Mesendoderm (in vitro differentiated cells): ENCODE data around the gene GTF2H2.
"Not testable (repeated sequence)": the region's sequence is repeated elsewhere in the genome, so short reads cannot be mapped to it uniquely, and the experiment has no call there.

ENCODE experiments used
- DNase-seq: peaks from one replicate; pipeline ENCODE4 v3.0.0; 2013
- H2AK5ac ChIP-seq: 2 replicates; pipeline ENCODE4 v1.6.1; 2013; ENCODE audit warnings: low read length, inconsistent platforms
- H2BK120ac ChIP-seq: 2 replicates; pipeline ENCODE4 v1.6.1; 2013; ENCODE audit warnings: low read depth, mild to moderate bottlenecking, low read length, moderate library complexity, mixed read lengths
- H2BK15ac ChIP-seq: replicated peaks from 2 replicates; pipeline ENCODE4 v1.6.1; 2013; ENCODE audit warnings: low read depth, mild to moderate bottlenecking, moderate library complexity
- H2BK5ac ChIP-seq: 2 replicates; pipeline ENCODE4 v1.6.1; 2013; ENCODE audit warnings: low read length, inconsistent platforms
- H3K18ac ChIP-seq: 2 replicates; pipeline ENCODE4 v1.6.1; 2013; ENCODE audit warnings: mild to moderate bottlenecking, low read length, mixed read lengths
- H3K23ac ChIP-seq: one replicate; pipeline ENCODE4 v1.6.1; 2013; ENCODE audit warnings: low read length
- H3K27ac ChIP-seq: 2 replicates; pipeline ENCODE4 v1.5.1; 2013; ENCODE audit warnings: low read depth, mild to moderate bottlenecking, inconsistent platforms, low read length, moderate library complexity
- H3K27me3 ChIP-seq: 2 replicates; pipeline ENCODE4 v1.6.1; 2013; ENCODE audit warnings: low read length, control low read depth, mild to moderate bottlenecking, inconsistent platforms; ENCODE audit not compliant: insufficient read depth, poor library complexity
- H3K36me3 ChIP-seq: 2 replicates; pipeline ENCODE4 v1.6.1; 2013; ENCODE audit warnings: low read length, inconsistent platforms; ENCODE audit not compliant: control insufficient read depth, insufficient read depth
- H3K4ac ChIP-seq: one replicate; pipeline ENCODE4 v1.6.1; 2013; ENCODE audit warnings: low read depth, mild to moderate bottlenecking, low read length, moderate library complexity
- H3K4me1 ChIP-seq: 2 replicates; pipeline ENCODE4 v1.6.1; 2013; ENCODE audit warnings: low read depth, low read length, inconsistent platforms; ENCODE audit not compliant: control insufficient read depth
- H3K4me2 ChIP-seq: 2 replicates; pipeline ENCODE4 v1.6.1; 2013; ENCODE audit warnings: low read length
- H3K4me3 ChIP-seq: 2 replicates; pipeline ENCODE4 v1.5.1; 2013; ENCODE audit warnings: mild to moderate bottlenecking, low read length
- H3K56ac ChIP-seq: one replicate; pipeline ENCODE4 v1.6.1; 2013; ENCODE audit warnings: low read length
- H3K79me1 ChIP-seq: 2 replicates; pipeline ENCODE4 v1.6.1; 2013; ENCODE audit warnings: low read length, inconsistent platforms
- H3K79me2 ChIP-seq: 2 replicates; pipeline ENCODE4 v1.6.1; 2013; ENCODE audit warnings: mild to moderate bottlenecking, low read length; ENCODE audit not compliant: control insufficient read depth, insufficient read depth
- H3K9ac ChIP-seq: 2 replicates; pipeline ENCODE4 v1.6.1; 2013; ENCODE audit warnings: low read length, inconsistent platforms
- H4K5ac ChIP-seq: one replicate; pipeline ENCODE4 v1.6.1; 2013; ENCODE audit warnings: low read length
- H4K8ac ChIP-seq: one replicate; pipeline ENCODE4 v1.6.1; 2013; ENCODE audit warnings: low read depth, mild to moderate bottlenecking, control low read depth, low read length, moderate library complexity
- WGBS: extraction: QIAGEN DNeasy Blood & Tissue Kit; methylation state at CpG from one replicate; pipeline ENCODE4 v1.1.7; 2013; ENCODE audit warnings: low lambda C conversion rate, missing lambda C conversion rate; ENCODE audit not compliant: insufficient coverage; ENCODE audit errors: extremely low coverage; 5-methylcytosine and 5-hydroxymethylcytosine counted together

GTF2H2 gene

GRCh38 chr5:71089773-71090172, 22.3 kb upstream of the GTF2H2 start:
- H2AK5ac ChIP-seq, H3K4me1 ChIP-seq, H4K5ac ChIP-seq, H3K79me2 ChIP-seq, H3K79me1 ChIP-seq, H3K4ac ChIP-seq, H3K36me3 ChIP-seq, H3K56ac ChIP-seq, H3K4me3 ChIP-seq, H3K4me2 ChIP-seq, H3K23ac ChIP-seq, DNase-seq, H3K27ac ChIP-seq, H2BK5ac ChIP-seq, H2BK15ac ChIP-seq, H3K27me3 ChIP-seq, H3K9ac ChIP-seq, H3K18ac ChIP-seq, H2BK120ac ChIP-seq, H4K8ac ChIP-seq: not testable (repeated sequence)
- no CpG with 5 or more reads among the region's 2 CpGs for WGBS

GRCh38 chr5:71088754-71089153, 21.3 kb upstream of the GTF2H2 start:
- no CpG with 5 or more reads among the region's 2 CpGs for whole genome bisulfite sequencing

GRCh38 chr5:71086145-71086544, 18.7 kb upstream of the GTF2H2 start:
- not testable (repeated sequence) for H4K5ac ChIP-seq, H3K27ac ChIP-seq, H3K27me3 ChIP-seq, H3K79me2 ChIP-seq, DNase-seq, H2AK5ac ChIP-seq, H3K56ac ChIP-seq, H3K9ac ChIP-seq, H4K8ac ChIP-seq, H3K4me2 ChIP-seq, H3K79me1 ChIP-seq, H3K36me3 ChIP-seq, H3K18ac ChIP-seq, H2BK15ac ChIP-seq, H2BK120ac ChIP-seq, H3K23ac ChIP-seq, H3K4me1 ChIP-seq, H3K4ac ChIP-seq, H3K4me3 ChIP-seq, H2BK5ac ChIP-seq
- WGBS: no CpG with 5 or more reads among the region's 1 CpG

More at GRCh38 chr5:71088754-71089153, 21.3 kb upstream of the GTF2H2 start:
- H3K18ac ChIP-seq, H4K8ac ChIP-seq, H3K36me3 ChIP-seq, H4K5ac ChIP-seq, H2AK5ac ChIP-seq, H3K9ac ChIP-seq, H2BK15ac ChIP-seq, H3K79me2 ChIP-seq, DNase-seq, H3K79me1 ChIP-seq, H2BK120ac ChIP-seq, H3K27me3 ChIP-seq, H3K4me3 ChIP-seq, H2BK5ac ChIP-seq, H3K4me2 ChIP-seq, H3K4me1 ChIP-seq, H3K56ac ChIP-seq, H3K4ac ChIP-seq, H3K23ac ChIP-seq, H3K27ac ChIP-seq: not testable (repeated sequence)

- not testable (repeated sequence) for H2BK5ac ChIP-seq, H3K23ac ChIP-seq, H3K4me3 ChIP-seq, H3K56ac ChIP-seq, H2BK120ac ChIP-seq, H3K79me1 ChIP-seq, H2BK15ac ChIP-seq, H4K8ac ChIP-seq, H3K27ac ChIP-seq, DNase-seq, H2AK5ac ChIP-seq, H3K36me3 ChIP-seq, H3K18ac ChIP-seq, H4K5ac ChIP-seq, H3K4me1 ChIP-seq, H3K27me3 ChIP-seq, H3K4me2 ChIP-seq, H3K4ac ChIP-seq, H3K79me2 ChIP-seq, H3K9ac ChIP-seq
- no CpG with 5 or more reads among the region's 3 CpGs for WGBS
These were observed 17.0 kb upstream of the GTF2H2 start for GRCh38 chr5:71084280-71085063.

GRCh38 chr5:71082898-71083297, 15.4 kb upstream of the GTF2H2 start:
- H3K27me3 ChIP-seq, H2BK5ac ChIP-seq, H3K4ac ChIP-seq, H2AK5ac ChIP-seq, H3K23ac ChIP-seq, H3K27ac ChIP-seq, H3K36me3 ChIP-seq, H3K79me2 ChIP-seq, H4K8ac ChIP-seq, H2BK120ac ChIP-seq, DNase-seq, H3K9ac ChIP-seq, H2BK15ac ChIP-seq, H3K4me1 ChIP-seq, H3K56ac ChIP-seq, H3K79me1 ChIP-seq, H4K5ac ChIP-seq, H3K4me2 ChIP-seq, H3K18ac ChIP-seq, H3K4me3 ChIP-seq: not testable (repeated sequence)
- no CpG with 5 or more reads among the region's 7 CpGs for WGBS

- H3K9ac ChIP-seq, H4K8ac ChIP-seq, H4K5ac ChIP-seq, H3K23ac ChIP-seq, H3K56ac ChIP-seq, H3K79me1 ChIP-seq, H2BK5ac ChIP-seq, H3K18ac ChIP-seq, H2AK5ac ChIP-seq, H3K79me2 ChIP-seq, H2BK120ac ChIP-seq, H3K4me2 ChIP-seq, H2BK15ac ChIP-seq, H3K4ac ChIP-seq, H3K4me3 ChIP-seq, H3K27ac ChIP-seq, H3K27me3 ChIP-seq, H3K4me1 ChIP-seq, H3K36me3 ChIP-seq, DNase-seq: not testable (repeated sequence)
- no CpG with 5 or more reads among the region's 2 CpGs for WGBS
These were observed 14.9 kb upstream of the GTF2H2 start for GRCh38 chr5:71082340-71082739.
